WERI-Rb-1 (cell line): Measurements from ENCODE around the gene MYH3.

ENCODE experiments used
- DNase-seq: peaks from one replicate; pipeline ENCODE4 v3.0.0-alpha.2; 2020
- H3K27ac ChIP-seq: fragments of 250-450 bp; sonication (Bioruptor Pico); 2 replicates; pipeline ENCODE4 v1.5.1; 2020; ENCODE audit warnings: mild to moderate bottlenecking, moderate library complexity
- H3K27me3 ChIP-seq: fragments of 250-450 bp; sonication (Bioruptor Pico); 2 replicates; pipeline ENCODE4 v1.5.1; 2021; ENCODE audit warnings: mild to moderate bottlenecking, low read depth, moderate library complexity; ENCODE audit not compliant: insufficient read depth, severe bottlenecking
- H3K36me3 ChIP-seq: fragments of 250-450 bp; sonication (Bioruptor Pico); 2 replicates; pipeline ENCODE4 v1.5.1; 2020; ENCODE audit warnings: mild to moderate bottlenecking, moderate library complexity
- H3K4me3 ChIP-seq: 2 replicates; pipeline ENCODE4 v1.5.1; 2011; ENCODE audit warnings: low read depth, mild to moderate bottlenecking, control low read depth, low read length
- H3K9me3 ChIP-seq: fragments of 250-450 bp; sonication (Bioruptor Pico); 2 replicates; pipeline ENCODE4 v1.5.1; 2021; ENCODE audit warnings: mild to moderate bottlenecking, moderate library complexity; ENCODE audit not compliant: severe bottlenecking
- CTCF ChIP-seq: IDR thresholded peaks from 2 replicates; pipeline ENCODE4 v1.5.1; 2011; ENCODE audit warnings: low read depth, mild to moderate bottlenecking, control low read depth, inconsistent platforms, low read length

MYH3 gene

GRCh38 chr17:10604521-10604920 is 52.6 kb downstream of the MYH3 start:
- Histone ChIP-seq H3K36me3 (no peaks in the 10 kb centered on the region), H3K27me3 (peaks cover 2% of the 10 kb centered on the region), H3K9me3 (no peaks in the 10 kb centered on the region), H3K4me3 (no peak overlapping the region), H3K27ac (no peak overlapping the region)
- TF ChIP-seq CTCF, result no peak
- DNase-seq, result no peak

GRCh38 chr17:10603931-10604330 is 53.2 kb downstream of the MYH3 start:
- Histone ChIP-seq H3K27me3 (peaks cover 2% of the 10 kb centered on the region), H3K36me3 (no peaks in the 10 kb centered on the region), H3K4me3 (no peak overlapping the region), H3K9me3 (no peaks in the 10 kb centered on the region), H3K27ac (no peak overlapping the region)
- TF ChIP-seq CTCF, result no peak
- DNase-seq, result no peak

GRCh38 chr17:10600571-10600970 is 56.5 kb downstream of the MYH3 start:
- Histone ChIP-seq H3K4me3 (no peak overlapping the region), H3K9me3 (no peaks in the 10 kb centered on the region), H3K27ac (no peak overlapping the region), H3K27me3 (peaks cover 2% of the 10 kb centered on the region), H3K36me3 (no peaks in the 10 kb centered on the region)
- no peak for TF ChIP-seq CTCF
- DNase-seq, result no peak

GRCh38 chr17:10598621-10599020 is 58.5 kb downstream of the MYH3 start:
- H3K27ac ChIP-seq, result no peak overlapping the region
- H3K4me3 ChIP-seq, result no peak overlapping the region
- no peak for TF ChIP-seq CTCF
- no peaks in the 10 kb centered on the region for H3K9me3 ChIP-seq
- no peaks in the 10 kb centered on the region for H3K36me3 ChIP-seq
- H3K27me3 ChIP-seq, result peaks cover 2% of the 10 kb centered on the region
- DNase-seq, result no peak

- no peaks in the 10 kb centered on the region for H3K9me3 ChIP-seq
- H3K27me3 ChIP-seq, result no peaks in the 10 kb centered on the region
- DNase-seq, result no peak
- H3K36me3 ChIP-seq, result no peaks in the 10 kb centered on the region
- no peak for TF ChIP-seq CTCF
- no peak overlapping the region for H3K4me3 ChIP-seq
- H3K27ac ChIP-seq, result no peak overlapping the region
These were observed 67.5 kb downstream of the MYH3 start for GRCh38 chr17:10589553-10590145.

GRCh38 chr17:10585529-10585928 is 71.6 kb downstream of the MYH3 start:
- TF ChIP-seq CTCF, result no peak
- Histone ChIP-seq H3K4me3 (no peak overlapping the region), H3K27me3 (no peaks in the 10 kb centered on the region), H3K9me3 (no peaks in the 10 kb centered on the region), H3K27ac (no peak overlapping the region), H3K36me3 (no peaks in the 10 kb centered on the region)
- DNase-seq, result no peak
